Right atrium auricular region (tissue), 2 donors: ENCODE data around the gene TYMP. TPM values are rescaled to one million over a fixed set of nuclear protein-coding genes. Genes with fewer than 3 reads are reported as not detected.

Experiments used
- DNase-seq: peaks from one replicate; pipeline ENCODE4 v3.0.0-alpha.2; 2019; ENCODE audit warnings: low spot score
- H3K27ac ChIP-seq, 2 donors: fragments of 200-600 bp; sonication (generic); 1 replicate in 1 of 2; 2 replicates in 1 of 2; pipeline ENCODE4 v1.5.1; 2016 to 2019
- H3K27me3 ChIP-seq, 2 donors: fragments of 200-600 bp; sonication (generic); one replicate each; pipeline versions ENCODE4 v1.5.1 to v1.6.0; 2017 to 2019
- H3K36me3 ChIP-seq: fragments of 200-600 bp; sonication (generic); one replicate; pipeline ENCODE4 v1.5.1; 2016
- H3K4me1 ChIP-seq, 2 donors: fragments of 200-600 bp; sonication (generic); one replicate each; pipeline versions ENCODE4 v1.5.1 to v1.6.0; 2017 to 2019
- H3K4me3 ChIP-seq, 2 donors: fragments of 200-600 bp; sonication (generic); 1 replicate in 1 of 2; 2 replicates in 1 of 2; pipeline ENCODE4 v1.5.1; 2017 to 2019; ENCODE audit warnings: mild to moderate bottlenecking in 1 of 2, moderate library complexity in 1 of 2
- H3K9me3 ChIP-seq, 2 donors: fragments of 200-600 bp; sonication (generic); one replicate each; pipeline ENCODE4 v1.5.1; 2019
- CTCF ChIP-seq, 2 donors: fragments of 200-600 bp; sonication (generic); IDR thresholded peaks; one replicate each; pipeline ENCODE4 v1.5.1; 2019; ENCODE audit warnings: antibody characterized with exemption in 2 of 2
- total RNA-seq, 2 donors: library from RNA; depleted of rRNA; stranded (reverse); fragments of >200 nt; gene quantifications; one replicate each; pipeline ENCODE4 v1.1.0, GENCODE V29; 2016

TYMP gene
- total RNA-seq, 2 donors from 2014 or later, result 9.1 to 35.8 TPM

- DNase-seq, result no peak
- peaks cover 0 to 7% of the 10 kb centered on the region in 2 donors for H3K27me3 ChIP-seq
- TF ChIP-seq CTCF (IDR thresholded peaks at IDR 0.05), result no peak
- H3K27ac ChIP-seq, result peak overlapping the region; percentile 92 to 96
- H3K9me3 ChIP-seq, result no peaks in the 10 kb centered on the region
- H3K4me1 ChIP-seq, result peaks cover 0 to 65% of the 10 kb centered on the region in 2 donors
- peaks cover 3% of the 10 kb centered on the region for H3K36me3 ChIP-seq
- peak overlapping the region; percentile 47 to 67 for H3K4me3 ChIP-seq
Measured at GRCh38 chr22:50528682-50529415, 963 bp downstream of the TYMP start.

GRCh38 chr22:50527921-50528681, 1.7 kb downstream of the TYMP start:
- H3K4me1 ChIP-seq, result peaks cover 0 to 67% of the 10 kb centered on the region in 2 donors
- peak overlapping the region; percentile 86 to 96 for H3K27ac ChIP-seq
- peaks cover 10% of the 10 kb centered on the region for H3K36me3 ChIP-seq
- peaks cover 0 to 7% of the 10 kb centered on the region in 2 donors for H3K27me3 ChIP-seq
- no peak for TF ChIP-seq CTCF (IDR thresholded peaks at IDR 0.05)
- H3K4me3 ChIP-seq, result no peak overlapping the region
- H3K9me3 ChIP-seq, result no peaks in the 10 kb centered on the region
- DNase-seq, result no peak

- TF ChIP-seq CTCF (IDR thresholded peaks at IDR 0.05), result no peak
- H3K27me3 ChIP-seq, result peaks cover 0 to 7% of the 10 kb centered on the region in 2 donors
- no peaks in the 10 kb centered on the region for H3K9me3 ChIP-seq
- H3K36me3 ChIP-seq, result peaks cover 20% of the 10 kb centered on the region
- peak overlapping the region; percentile 86 to 89 for H3K27ac ChIP-seq
- peaks cover 0 to 61% of the 10 kb centered on the region in 2 donors for H3K4me1 ChIP-seq
- H3K4me3 ChIP-seq, result peak overlapping the region; percentile 64 to 85
- peak; percentile 77 for DNase-seq
Measured at GRCh38 chr22:50526834-50527801, 2.7 kb downstream of the TYMP start.

GRCh38 chr22:50526108-50526833, 3.5 kb downstream of the TYMP start:
- no peaks in the 10 kb centered on the region for H3K9me3 ChIP-seq
- DNase-seq, result peak; percentile 72
- peak; percentile 64 to 76 for TF ChIP-seq CTCF (IDR thresholded peaks at IDR 0.05)
- peak overlapping the region; percentile 64 to 85 for H3K4me3 ChIP-seq
- H3K27me3 ChIP-seq, result peaks cover 0 to 4% of the 10 kb centered on the region in 2 donors
- peaks cover 0 to 52% of the 10 kb centered on the region in 2 donors for H3K4me1 ChIP-seq
- peak overlapping the region; percentile 86 to 89 for H3K27ac ChIP-seq
- H3K36me3 ChIP-seq, result peaks cover 27% of the 10 kb centered on the region

- Histone ChIP-seq H3K36me3 (peaks cover 32% of the 10 kb centered on the region), H3K4me1 (peaks cover 0 to 48% of the 10 kb centered on the region in 2 donors), H3K27ac (peak overlapping the region; percentile 86 to 89), H3K27me3 (no peaks in the 10 kb centered on the region), H3K9me3 (no peaks in the 10 kb centered on the region), H3K4me3 (peak overlapping the region; percentile 64 to 85)
- TF ChIP-seq CTCF (IDR thresholded peaks at IDR 0.05), result no peak
- no peak for DNase-seq
Measured at GRCh38 chr22:50525858-50526107, 4.0 kb downstream of the TYMP start.
